Central memory CD8-positive, alpha-beta T cell (primary cell): ENCODE results near the gene SAXO2.
A peak's percentile ranks its signal among the peaks of the same experiment; 100 is the strongest.
"Not testable (repeated sequence)": the region's sequence is repeated elsewhere in the genome, so short reads cannot be mapped to it uniquely, and the experiment has no call there.

ENCODE experiments used
- ATAC-seq: fragments of 150-1000 bp; cut with Tn5 transposase; replicated peaks from 2 replicates; pipeline ENCODE4 v1.10.0; 2022; ENCODE audit warnings: mild to moderate bottlenecking, moderate FRiP score, moderate number of reproducible peaks; ENCODE audit not compliant: poor library complexity, severe bottlenecking; ENCODE audit errors: extremely low read depth
- DNase-seq, 2 donors: peaks; one replicate each; pipeline ENCODE4 v3.0.0; 2021; ENCODE audit warnings: low spot score in 2 of 2
- H3K27ac Mint-ChIP-seq: one replicate; pipeline ENCODE4 v1.8.0; 2022; ENCODE audit warnings: low read depth, mild to moderate bottlenecking, moderate library complexity, mixed read lengths
- H3K27me3 Mint-ChIP-seq: one replicate; pipeline ENCODE4 v1.8.0; 2022; ENCODE audit warnings: mixed read lengths
- H3K36me3 Mint-ChIP-seq: one replicate; pipeline ENCODE4 v1.8.0; 2022; ENCODE audit warnings: mild to moderate bottlenecking, moderate library complexity, mixed read lengths; ENCODE audit not compliant: insufficient read depth
- H3K4me1 Mint-ChIP-seq: one replicate; pipeline ENCODE4 v1.8.0; 2022; ENCODE audit warnings: mixed read lengths
- H3K4me3 Mint-ChIP-seq: one replicate; pipeline ENCODE4 v1.8.0; 2022; ENCODE audit warnings: mild to moderate bottlenecking, moderate library complexity, mixed read lengths
- H3K9me3 Mint-ChIP-seq: one replicate; pipeline ENCODE4 v1.8.0; 2022; ENCODE audit warnings: mixed read lengths

Gene SAXO2

GRCh38 chr15:82262422-82263026 lies at the start of gene SAXO2, which contains the start of gene EFL1:
SAXO2 (plus strand) TSS chr15:82262818; CDS start chr15:82262880, 62 bp downstream.
EFL1 (minus strand) TSS chr15:82262734; CDS start chr15:82261778, 956 bp downstream.
- H3K4me1 Mint-ChIP-seq: peaks cover 40% of the 10 kb centered on the region
- no peaks in the 10 kb centered on the region for H3K27me3 Mint-ChIP-seq
- peak; percentile 77 to 85 for DNase-seq
- H3K9me3 Mint-ChIP-seq: no peaks in the 10 kb centered on the region
- H3K27ac Mint-ChIP-seq: peak within 1 kb of the TSS; percentile 92
- H3K4me3 Mint-ChIP-seq: peak within 1 kb of the TSS; percentile 93
- peak; percentile 93 for ATAC-seq
- peaks cover 17% of the 10 kb centered on the region for H3K36me3 Mint-ChIP-seq

GRCh38 chr15:82216092-82216491 lies 46.5 kb upstream of the SAXO2 start:
- not testable (repeated sequence) for H3K4me3 Mint-ChIP-seq, H3K27me3 Mint-ChIP-seq, DNase-seq, H3K9me3 Mint-ChIP-seq, H3K27ac Mint-ChIP-seq, ATAC-seq, H3K4me1 Mint-ChIP-seq
- H3K36me3 Mint-ChIP-seq: peaks cover 19% of the 10 kb centered on the region

- ATAC-seq, H3K27me3 Mint-ChIP-seq, H3K9me3 Mint-ChIP-seq, H3K4me1 Mint-ChIP-seq, H3K27ac Mint-ChIP-seq, DNase-seq, H3K4me3 Mint-ChIP-seq: not testable (repeated sequence)
- peaks cover 19% of the 10 kb centered on the region for H3K36me3 Mint-ChIP-seq
These were observed 41.1 kb upstream of the SAXO2 start for GRCh38 chr15:82221535-82221934.

- no peak overlapping the region for H3K27ac Mint-ChIP-seq
- peaks cover 14% of the 10 kb centered on the region for H3K4me1 Mint-ChIP-seq
- no peaks in the 10 kb centered on the region for H3K9me3 Mint-ChIP-seq
- H3K27me3 Mint-ChIP-seq: no peaks in the 10 kb centered on the region
- ATAC-seq (no peak), DNase-seq (no peak)
- peaks cover 24% of the 10 kb centered on the region for H3K36me3 Mint-ChIP-seq
- no peak overlapping the region for H3K4me3 Mint-ChIP-seq
These were observed 33.9 kb upstream of the SAXO2 start for GRCh38 chr15:82228750-82229149.

GRCh38 chr15:82231233-82231632 lies 31.4 kb upstream of the SAXO2 start:
- H3K4me3 Mint-ChIP-seq: no peak overlapping the region
- no peaks in the 10 kb centered on the region for H3K9me3 Mint-ChIP-seq
- ATAC-seq: no peak
- H3K4me1 Mint-ChIP-seq: peaks cover 14% of the 10 kb centered on the region
- H3K27me3 Mint-ChIP-seq: no peaks in the 10 kb centered on the region
- DNase-seq: no peak
- H3K36me3 Mint-ChIP-seq: peaks cover 22% of the 10 kb centered on the region
- no peak overlapping the region for H3K27ac Mint-ChIP-seq

GRCh38 chr15:82231842-82232241 lies 30.8 kb upstream of the SAXO2 start:
- no peak overlapping the region for H3K4me3 Mint-ChIP-seq
- DNase-seq (no peak), ATAC-seq (no peak)
- peaks cover 14% of the 10 kb centered on the region for H3K4me1 Mint-ChIP-seq
- no peak overlapping the region for H3K27ac Mint-ChIP-seq
- H3K27me3 Mint-ChIP-seq: no peaks in the 10 kb centered on the region
- peaks cover 23% of the 10 kb centered on the region for H3K36me3 Mint-ChIP-seq
- no peaks in the 10 kb centered on the region for H3K9me3 Mint-ChIP-seq

- not testable (repeated sequence) for H3K4me3 Mint-ChIP-seq
These were observed 24.6 kb upstream of the SAXO2 start for GRCh38 chr15:82237944-82238534.

GRCh38 chr15:82239685-82240391 lies 22.8 kb upstream of the SAXO2 start:
- peaks cover 39% of the 10 kb centered on the region for H3K36me3 Mint-ChIP-seq
- no peaks in the 10 kb centered on the region for H3K9me3 Mint-ChIP-seq
- H3K27ac Mint-ChIP-seq: no peak overlapping the region
- H3K4me3 Mint-ChIP-seq: no peak overlapping the region
- ATAC-seq (no peak), DNase-seq (no peak)
- no peaks in the 10 kb centered on the region for H3K27me3 Mint-ChIP-seq
- H3K4me1 Mint-ChIP-seq: no peaks in the 10 kb centered on the region

More at GRCh38 chr15:82237944-82238534, 24.6 kb upstream of the SAXO2 start:
- H3K27me3 Mint-ChIP-seq, H3K27ac Mint-ChIP-seq, H3K9me3 Mint-ChIP-seq, H3K4me1 Mint-ChIP-seq, ATAC-seq, DNase-seq: not testable (repeated sequence)
- H3K36me3 Mint-ChIP-seq: peaks cover 39% of the 10 kb centered on the region

- H3K36me3 Mint-ChIP-seq: peaks cover 38% of the 10 kb centered on the region
- not testable (repeated sequence) for DNase-seq, H3K27me3 Mint-ChIP-seq, H3K4me3 Mint-ChIP-seq, H3K27ac Mint-ChIP-seq, H3K9me3 Mint-ChIP-seq, ATAC-seq
- peaks cover 13% of the 10 kb centered on the region for H3K4me1 Mint-ChIP-seq
These were observed 20.6 kb upstream of the SAXO2 start for GRCh38 chr15:82241836-82242499.

GRCh38 chr15:82243644-82244043 lies 19.0 kb upstream of the SAXO2 start:
- not testable (repeated sequence) for H3K9me3 Mint-ChIP-seq, ATAC-seq, H3K4me3 Mint-ChIP-seq, DNase-seq, H3K27me3 Mint-ChIP-seq, H3K27ac Mint-ChIP-seq
- Mint-ChIP-seq H3K36me3 (peaks cover 27% of the 10 kb centered on the region), H3K4me1 (peaks cover 17% of the 10 kb centered on the region)

GRCh38 chr15:82245956-82246355 lies 16.7 kb upstream of the SAXO2 start:
- peaks cover 18% of the 10 kb centered on the region for H3K36me3 Mint-ChIP-seq

GRCh38 chr15:82248261-82248660 lies 14.4 kb upstream of the SAXO2 start:
- H3K4me1 Mint-ChIP-seq: peaks cover 17% of the 10 kb centered on the region

More at GRCh38 chr15:82245956-82246355, 16.7 kb upstream of the SAXO2 start:
- not testable (repeated sequence) for H3K27me3 Mint-ChIP-seq, H3K4me3 Mint-ChIP-seq, H3K27ac Mint-ChIP-seq, DNase-seq, ATAC-seq, H3K9me3 Mint-ChIP-seq
- H3K4me1 Mint-ChIP-seq: peaks cover 17% of the 10 kb centered on the region

More at GRCh38 chr15:82248261-82248660, 14.4 kb upstream of the SAXO2 start:
- H3K36me3 Mint-ChIP-seq: peaks cover 21% of the 10 kb centered on the region
- not testable (repeated sequence) for ATAC-seq, H3K9me3 Mint-ChIP-seq, H3K27me3 Mint-ChIP-seq, DNase-seq, H3K27ac Mint-ChIP-seq, H3K4me3 Mint-ChIP-seq
